GM19324 (cell line): ENCODE measurements around the gene YAP1.

ENCODE experiments used
- ATAC-seq: cut with Tn5 transposase; IDR thresholded peaks from one replicate; pipeline ENCODE4 v1.9.1; 2021; ENCODE audit warnings: mild to moderate bottlenecking, moderate library complexity; ENCODE audit not compliant: unreplicated experiment, low FRiP score

The YAP1 gene

GRCh38 chr11:102155676-102156075 lies 45.4 kb downstream of the YAP1 start:
- no peak for ATAC-seq

GRCh38 chr11:102157219-102157618 lies 47.0 kb downstream of the YAP1 start:
- ATAC-seq, result no peak

- ATAC-seq, result no peak
Observed at GRCh38 chr11:102158164-102158735, 48.0 kb downstream of the YAP1 start.

DNA sequence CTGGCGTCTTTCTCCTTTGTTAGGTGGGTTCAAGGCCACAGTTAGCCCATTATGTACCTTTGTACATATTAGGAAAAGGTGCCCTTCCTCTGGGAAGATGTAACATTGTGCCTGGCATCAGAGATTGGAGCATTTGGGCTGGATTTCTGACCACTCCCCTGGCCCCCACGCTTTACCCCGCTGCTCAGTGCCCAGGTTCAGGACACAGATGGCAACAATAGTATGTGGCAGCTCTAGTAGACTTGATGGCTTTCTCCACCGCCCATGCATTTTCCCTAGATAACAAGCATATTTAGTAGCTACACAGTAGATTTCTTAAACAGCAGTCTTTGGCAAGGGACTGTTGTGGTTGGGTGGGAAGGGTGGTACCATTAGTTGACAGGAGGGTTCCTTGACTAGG lies 53.1 kb downstream of the YAP1 start:
- no peak for ATAC-seq

GRCh38 chr11:102166175-102167064 lies 56.2 kb downstream of the YAP1 start:
- ATAC-seq, result no peak

- ATAC-seq, result no peak
Observed at GRCh38 chr11:102168481-102168880, 58.2 kb downstream of the YAP1 start.

DNA sequence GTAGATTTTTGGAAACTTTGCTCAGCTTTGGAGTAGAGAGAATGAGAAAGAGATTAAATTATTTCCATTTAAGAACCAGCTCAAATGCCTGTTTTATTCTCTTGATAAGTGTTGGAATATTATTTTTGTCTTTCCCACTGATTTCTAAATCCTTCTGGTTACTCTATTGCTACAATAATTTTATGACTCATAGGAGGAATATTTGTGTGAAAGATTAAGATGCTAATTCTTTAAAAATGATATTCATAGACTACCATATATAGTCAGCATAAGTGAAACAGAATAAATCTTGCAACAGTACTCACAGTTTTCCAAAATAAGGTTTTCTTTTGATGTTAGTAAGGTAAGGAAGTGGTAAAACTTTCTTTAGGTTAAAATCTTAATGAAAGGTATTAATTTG lies 60.9 kb downstream of the YAP1 start:
- ATAC-seq, result no peak

- no peak for ATAC-seq
Observed at GRCh38 chr11:102172127-102172848, 62.0 kb downstream of the YAP1 start.

DNA sequence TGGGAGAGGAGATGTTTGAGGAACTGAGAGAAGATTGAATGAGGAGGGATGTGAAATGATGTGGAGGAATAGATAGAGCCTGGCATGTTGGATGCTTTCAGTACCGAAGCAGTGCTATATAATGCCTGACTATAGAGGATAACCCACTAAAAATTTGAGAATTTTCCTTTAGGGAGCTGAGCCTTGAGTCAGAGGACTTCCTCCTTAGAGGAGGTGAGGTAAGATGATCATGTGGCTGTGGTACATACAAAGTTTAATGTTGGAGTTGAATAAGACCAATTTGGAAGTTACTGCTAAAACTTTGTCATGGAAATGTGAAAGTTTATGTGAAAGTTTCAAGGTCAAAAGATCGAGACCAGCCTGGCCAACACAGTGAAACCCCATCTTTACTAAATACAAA lies 66.9 kb downstream of the YAP1 start:
- no peak for ATAC-seq

DNA sequence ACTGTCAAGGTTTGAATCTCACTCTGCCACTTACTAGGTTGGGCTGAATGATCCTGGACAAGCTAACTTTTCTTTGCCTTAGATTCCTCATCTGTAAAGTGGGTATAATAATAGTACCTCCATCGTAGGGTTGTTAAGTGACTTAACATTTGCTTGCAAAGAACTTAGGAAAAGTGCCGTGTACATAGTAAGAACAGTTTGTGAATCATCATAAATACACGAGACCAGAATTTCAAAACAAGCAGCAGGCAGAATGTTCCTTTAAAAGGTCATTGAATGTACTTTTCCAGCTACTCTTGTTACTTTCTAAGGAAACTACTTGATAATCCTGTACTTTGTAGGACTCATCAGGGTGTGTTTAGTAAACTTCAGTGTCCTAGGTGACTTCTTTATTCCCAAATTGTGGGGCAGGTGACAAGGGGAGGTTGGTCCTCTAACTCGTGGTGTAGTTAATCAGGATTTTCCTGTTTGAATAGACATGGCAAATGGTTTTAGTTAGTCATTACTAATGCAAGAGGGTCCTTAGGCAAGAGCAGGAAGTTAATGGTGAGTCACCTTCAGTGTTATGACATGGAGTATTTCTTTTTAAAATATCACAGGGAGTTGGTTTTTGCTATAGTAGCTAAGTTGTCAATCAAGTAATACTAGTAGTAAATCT lies 67.9 kb downstream of the YAP1 start:
- ATAC-seq, result no peak

DNA sequence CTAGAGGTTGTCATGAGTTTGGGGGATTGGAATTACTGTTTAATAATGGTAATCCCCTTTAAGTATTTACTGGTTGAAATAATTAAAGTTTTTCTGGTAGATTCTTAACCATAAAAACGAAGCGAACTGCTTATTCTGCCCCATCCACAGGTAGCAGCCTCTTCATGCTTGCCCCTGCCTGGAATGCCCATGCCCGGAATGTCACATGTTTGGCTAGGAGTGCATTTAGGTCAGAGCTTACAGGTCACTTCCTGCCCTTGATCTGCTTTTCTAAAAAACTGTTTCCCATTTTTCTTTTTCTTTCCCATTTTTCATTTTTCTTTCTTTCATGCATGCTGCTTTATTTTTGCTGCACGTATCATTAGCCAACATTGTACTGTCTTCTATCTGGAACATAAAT lies 69.1 kb downstream of the YAP1 start:
- no peak for ATAC-seq

- ATAC-seq, result no peak
Observed at GRCh38 chr11:102184269-102184987, 74.2 kb downstream of the YAP1 start.

DNA sequence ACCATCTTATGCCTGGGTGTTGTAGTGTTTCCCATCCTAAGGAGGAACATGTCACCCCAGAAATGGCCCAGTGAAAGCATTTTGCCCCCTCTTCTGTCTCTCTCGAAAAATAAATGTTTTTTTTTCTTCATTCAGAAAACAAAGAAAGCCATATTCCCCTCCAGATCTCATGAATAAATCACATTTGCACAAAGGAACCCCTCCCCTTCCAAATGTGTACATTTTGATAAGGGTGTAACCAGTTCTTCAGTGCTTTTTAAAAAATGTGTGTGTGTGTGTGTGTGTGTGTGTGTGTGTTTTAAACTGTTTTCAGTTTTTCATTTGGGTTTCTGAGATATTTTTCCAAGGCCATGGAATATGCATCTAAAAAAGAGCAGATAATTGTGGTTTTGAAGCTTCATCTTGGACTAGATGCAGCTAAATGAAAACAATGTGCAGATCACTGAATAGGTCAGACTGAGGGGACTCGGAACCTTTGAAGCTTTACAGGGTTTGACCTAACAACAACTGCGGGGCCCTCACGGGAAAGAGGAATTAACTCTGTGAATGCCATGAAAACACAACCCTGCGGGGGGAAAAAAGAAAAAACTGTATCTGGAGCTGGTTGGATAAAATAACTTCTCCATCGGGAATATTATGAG lies 76.4 kb downstream of the YAP1 start:
- ATAC-seq, result no peak

DNA sequence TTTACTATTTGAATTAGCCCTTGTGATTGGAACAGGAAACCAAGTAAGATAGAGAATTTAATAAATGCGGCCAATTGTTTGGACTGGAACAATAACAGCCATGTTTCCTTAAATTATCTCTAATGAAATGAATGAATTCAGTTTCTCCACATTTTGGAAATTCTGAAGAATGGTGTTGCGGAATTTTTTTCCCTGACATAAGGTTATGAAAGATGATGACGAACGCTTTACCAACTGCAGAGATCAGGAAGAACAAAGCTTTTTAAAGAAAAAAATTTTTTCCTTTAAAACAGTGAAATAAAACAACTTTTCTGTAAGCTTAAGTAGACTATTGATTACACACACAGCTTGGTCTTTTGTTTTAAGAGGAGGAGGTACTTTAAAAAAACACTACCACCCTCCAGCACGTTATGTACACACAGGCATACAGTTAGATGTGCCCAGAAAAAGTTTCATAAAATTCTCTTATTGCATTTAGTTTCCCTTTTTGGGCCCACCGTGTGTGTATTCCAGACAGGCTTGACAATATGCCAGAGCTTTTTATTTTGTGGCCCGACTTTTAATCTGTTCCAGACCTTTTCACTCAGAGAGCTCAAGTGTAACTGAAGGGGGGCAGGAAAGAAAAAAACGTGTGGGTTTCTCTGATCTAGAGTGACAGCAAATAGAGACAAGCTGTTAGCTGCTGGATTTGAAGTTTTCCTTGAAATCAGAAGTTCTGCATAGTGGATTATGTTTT lies 77.3 kb downstream of the YAP1 start:
- ATAC-seq, result no peak

DNA sequence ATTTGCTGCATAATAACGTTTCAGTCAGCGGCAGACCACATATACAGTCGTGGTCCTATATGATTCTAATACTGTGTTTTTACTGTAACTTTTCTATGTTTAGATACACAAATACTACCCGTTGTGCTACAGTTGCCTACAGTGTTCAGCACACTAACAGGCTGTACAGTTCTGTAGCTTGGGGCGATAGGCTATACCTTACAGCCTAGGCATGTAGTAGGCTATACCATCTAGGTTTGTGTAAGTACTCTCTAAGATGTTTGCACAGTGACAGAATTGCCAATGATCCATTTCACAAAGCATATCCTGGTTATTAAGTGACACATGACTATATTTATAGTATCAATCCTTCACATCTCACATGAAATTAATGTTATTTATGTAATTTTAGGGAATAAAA lies 78.2 kb downstream of the YAP1 start:
- no peak for ATAC-seq

- no peak for ATAC-seq
Observed at GRCh38 chr11:102191832-102192231, 81.6 kb downstream of the YAP1 start.

GRCh38 chr11:102192349-102193066 lies 82.3 kb downstream of the YAP1 start:
- ATAC-seq, result no peak

DNA sequence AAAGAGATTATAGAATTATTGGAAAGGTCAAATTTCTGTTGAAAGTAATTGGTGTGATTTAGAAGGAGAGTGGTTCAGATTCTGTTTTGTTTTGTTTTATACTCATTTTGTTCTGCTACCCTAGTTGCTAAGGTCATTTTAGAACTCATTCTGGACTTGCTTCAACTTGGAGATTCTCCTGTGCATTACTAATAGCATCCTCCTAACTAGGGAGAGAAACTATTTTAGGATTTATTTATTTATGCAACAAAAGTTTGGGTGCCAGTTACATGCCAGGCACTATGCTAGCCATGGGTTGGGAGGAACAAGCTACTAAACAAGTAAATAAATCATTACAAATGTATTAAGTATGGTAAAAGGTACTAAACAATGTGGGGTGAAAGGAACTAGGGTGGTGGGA lies 84.0 kb downstream of the YAP1 start:
- no peak for ATAC-seq

DNA sequence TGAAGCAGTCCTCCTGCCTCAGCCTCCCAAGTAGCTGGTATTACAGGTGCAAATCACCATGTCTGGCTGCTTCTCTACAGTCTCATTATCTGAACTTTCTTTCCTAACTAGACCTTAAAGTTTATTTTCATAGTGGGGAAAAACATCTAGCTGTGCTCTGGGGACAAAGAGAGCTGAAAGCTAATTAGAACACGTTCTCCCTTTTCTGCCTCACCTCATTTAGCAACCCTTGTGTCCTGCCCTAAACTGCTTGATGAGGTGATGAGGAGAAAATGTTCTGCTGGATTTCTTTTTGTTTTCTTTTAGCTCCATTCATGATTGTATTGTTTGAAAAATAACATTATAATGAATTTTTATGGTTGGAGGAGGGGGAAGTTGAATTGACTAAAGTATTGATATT lies 84.7 kb downstream of the YAP1 start:
- ATAC-seq, result no peak
